GM12801 (cell line): ENCODE results near the gene DIP2C.

Experiments
- CTCF ChIP-seq: IDR thresholded peaks from one replicate; pipeline ENCODE4 v1.5.1; 2011; ENCODE audit warnings: control low read depth; ENCODE audit not compliant: insufficient read length; ENCODE audit errors: extremely low read depth

The DIP2C gene

GRCh38 chr10:597976-598375 is 91.5 kb downstream of the DIP2C start:
- no peak for TF ChIP-seq CTCF

GRCh38 chr10:596725-597345 is 92.6 kb downstream of the DIP2C start:
- no peak for TF ChIP-seq CTCF

GRCh38 chr10:595473-595872 is 94.0 kb downstream of the DIP2C start:
- TF ChIP-seq CTCF = no peak

GRCh38 chr10:594584-595270 is 94.7 kb downstream of the DIP2C start:
- TF ChIP-seq CTCF = no peak

- TF ChIP-seq CTCF = no peak
Measured at GRCh38 chr10:593901-594457, 95.5 kb downstream of the DIP2C start.

GRCh38 chr10:593421-593820 is 96.0 kb downstream of the DIP2C start:
- TF ChIP-seq CTCF = no peak

- TF ChIP-seq CTCF = no peak
Measured at GRCh38 chr10:593016-593415, 96.5 kb downstream of the DIP2C start.
